ENCODE measurements around the gene ANTXR1.

The ANTXR1 gene

DNA sequence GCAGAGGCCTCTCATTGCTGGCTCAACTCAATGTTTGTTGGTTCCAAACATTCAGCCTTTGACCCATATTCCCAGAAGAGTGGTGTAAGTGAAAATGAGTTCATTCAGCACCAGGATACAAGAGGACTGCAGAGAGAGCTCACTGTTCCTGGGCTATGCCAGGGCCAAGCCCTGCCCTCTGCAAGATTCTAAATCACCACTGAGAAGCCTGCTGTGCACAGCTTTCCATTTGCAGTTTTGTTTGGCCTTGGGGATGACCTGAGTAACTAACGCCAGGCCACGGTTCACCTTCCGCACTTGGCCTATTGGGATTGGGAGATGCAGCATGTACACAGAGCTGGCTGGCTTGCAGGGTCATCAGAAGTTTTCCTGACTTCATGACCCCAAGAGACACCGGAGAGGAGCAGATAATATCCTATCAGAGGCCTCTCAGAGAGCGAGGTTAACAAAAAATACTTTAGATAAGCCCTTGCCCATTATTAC is 25.9 kb upstream of the ANTXR1 start:
- no peak overlapping the region for H3K27ac ChIP-seq
- no peak overlapping the region for H3K4me2 ChIP-seq
- H2AFZ ChIP-seq (ENCODE audit: low read depth), result no peak overlapping the region
- no peaks in the 10 kb centered on the region for H3K27me3 ChIP-seq (ENCODE audit: insufficient read depth, low read depth)
- no peaks in the 10 kb centered on the region for H4K20me1 ChIP-seq (ENCODE audit: insufficient read depth)
- H3K9ac ChIP-seq, result no peak overlapping the region
- H3K4me3 ChIP-seq (IDR thresholded peaks at IDR 0.05; ENCODE audit: insufficient read depth, low read depth, low read length), result no peak overlapping the region
- H3K36me3 ChIP-seq (ENCODE audit: insufficient read depth), result no peaks in the 10 kb centered on the region
- no peaks in the 10 kb centered on the region for H3K79me2 ChIP-seq (ENCODE audit: insufficient read depth, low read depth)
- H3K4me1 ChIP-seq (ENCODE audit: low read depth, poor library complexity, severe bottlenecking), result no peaks in the 10 kb centered on the region
- TF ChIP-seq, protein P1, sequence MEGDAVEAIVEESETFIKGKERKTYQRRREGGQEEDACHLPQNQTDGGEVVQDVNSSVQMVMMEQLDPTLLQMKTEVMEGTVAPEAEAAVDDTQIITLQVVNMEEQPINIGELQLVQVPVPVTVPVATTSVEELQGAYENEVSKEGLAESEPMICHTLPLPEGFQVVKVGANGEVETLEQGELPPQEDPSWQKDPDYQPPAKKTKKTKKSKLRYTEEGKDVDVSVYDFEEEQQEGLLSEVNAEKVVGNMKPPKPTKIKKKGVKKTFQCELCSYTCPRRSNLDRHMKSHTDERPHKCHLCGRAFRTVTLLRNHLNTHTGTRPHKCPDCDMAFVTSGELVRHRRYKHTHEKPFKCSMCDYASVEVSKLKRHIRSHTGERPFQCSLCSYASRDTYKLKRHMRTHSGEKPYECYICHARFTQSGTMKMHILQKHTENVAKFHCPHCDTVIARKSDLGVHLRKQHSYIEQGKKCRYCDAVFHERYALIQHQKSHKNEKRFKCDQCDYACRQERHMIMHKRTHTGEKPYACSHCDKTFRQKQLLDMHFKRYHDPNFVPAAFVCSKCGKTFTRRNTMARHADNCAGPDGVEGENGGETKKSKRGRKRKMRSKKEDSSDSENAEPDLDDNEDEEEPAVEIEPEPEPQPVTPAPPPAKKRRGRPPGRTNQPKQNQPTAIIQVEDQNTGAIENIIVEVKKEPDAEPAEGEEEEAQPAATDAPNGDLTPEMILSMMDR (conservative IDR thresholded peaks at IDR 0.05; ENCODE audit: low read depth, low read length), result no peak

DNA sequence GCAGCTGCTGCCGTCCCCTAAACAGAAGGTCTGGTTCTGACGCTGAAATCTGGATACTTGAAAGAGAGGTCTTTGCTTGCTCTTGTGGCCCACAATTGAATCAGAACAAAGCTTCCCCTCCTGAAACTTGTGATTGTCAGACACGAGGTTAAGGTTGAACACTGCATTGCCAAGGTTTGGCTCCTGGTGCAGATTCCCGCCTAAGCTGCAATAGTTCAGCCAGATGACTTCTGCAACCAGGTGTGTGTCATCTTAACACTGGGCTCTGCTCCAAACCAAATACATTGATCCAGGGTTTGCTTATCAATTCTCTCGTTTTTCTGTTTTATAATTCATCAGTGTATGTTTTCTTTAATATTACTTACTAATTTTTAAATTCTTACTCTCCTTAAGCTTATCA is 23.9 kb upstream of the ANTXR1 start:
- Histone ChIP-seq H3K27me3 (ENCODE audit: insufficient read depth, low read depth) (no peaks in the 10 kb centered on the region), H3K27ac (no peak overlapping the region), H3K4me3 (IDR thresholded peaks at IDR 0.05; ENCODE audit: insufficient read depth, low read depth, low read length) (no peak overlapping the region), H3K9ac (no peak overlapping the region), H3K79me2 (ENCODE audit: insufficient read depth, low read depth) (no peaks in the 10 kb centered on the region), H2AFZ (ENCODE audit: low read depth) (no peak overlapping the region), H3K36me3 (ENCODE audit: insufficient read depth) (no peaks in the 10 kb centered on the region), H4K20me1 (ENCODE audit: insufficient read depth) (no peaks in the 10 kb centered on the region), H3K4me2 (no peak overlapping the region), H3K4me1 (ENCODE audit: low read depth, poor library complexity, severe bottlenecking) (no peaks in the 10 kb centered on the region)
- TF ChIP-seq, protein P1 (conservative IDR thresholded peaks at IDR 0.05; ENCODE audit: low read depth, low read length), result no peak

DNA sequence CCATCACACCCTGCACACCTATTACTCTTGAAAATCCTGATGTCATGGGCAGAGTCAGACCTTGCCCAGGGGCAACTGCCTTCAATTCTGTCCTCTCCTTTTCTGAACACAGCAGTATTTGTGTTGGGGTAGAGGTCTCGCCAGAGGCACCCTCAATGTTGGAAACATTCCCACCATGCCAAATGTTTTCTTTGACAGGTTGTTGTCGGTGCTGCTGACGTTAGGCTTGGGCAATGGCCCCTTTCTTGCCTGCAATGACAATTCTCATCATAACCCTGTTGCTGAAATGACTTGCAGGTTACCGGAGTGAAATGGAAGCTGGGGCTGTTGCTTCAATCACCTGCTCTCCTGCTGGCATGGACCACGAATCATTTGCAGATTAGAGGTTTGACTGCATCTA is 20.6 kb upstream of the ANTXR1 start:
- no peaks in the 10 kb centered on the region for H4K20me1 ChIP-seq (ENCODE audit: insufficient read depth)
- no peak overlapping the region for H3K27ac ChIP-seq
- no peaks in the 10 kb centered on the region for H3K36me3 ChIP-seq (ENCODE audit: insufficient read depth)
- H3K27me3 ChIP-seq (ENCODE audit: insufficient read depth, low read depth), result no peaks in the 10 kb centered on the region
- H3K4me2 ChIP-seq, result no peak overlapping the region
- TF ChIP-seq, protein P1 (conservative IDR thresholded peaks at IDR 0.05; ENCODE audit: low read depth, low read length), result no peak
- no peak overlapping the region for H2AFZ ChIP-seq (ENCODE audit: low read depth)
- H3K79me2 ChIP-seq (ENCODE audit: insufficient read depth, low read depth), result no peaks in the 10 kb centered on the region
- no peak overlapping the region for H3K4me3 ChIP-seq (IDR thresholded peaks at IDR 0.05; ENCODE audit: insufficient read depth, low read depth, low read length)
- H3K9ac ChIP-seq, result no peak overlapping the region
- no peaks in the 10 kb centered on the region for H3K4me1 ChIP-seq (ENCODE audit: low read depth, poor library complexity, severe bottlenecking)

DNA sequence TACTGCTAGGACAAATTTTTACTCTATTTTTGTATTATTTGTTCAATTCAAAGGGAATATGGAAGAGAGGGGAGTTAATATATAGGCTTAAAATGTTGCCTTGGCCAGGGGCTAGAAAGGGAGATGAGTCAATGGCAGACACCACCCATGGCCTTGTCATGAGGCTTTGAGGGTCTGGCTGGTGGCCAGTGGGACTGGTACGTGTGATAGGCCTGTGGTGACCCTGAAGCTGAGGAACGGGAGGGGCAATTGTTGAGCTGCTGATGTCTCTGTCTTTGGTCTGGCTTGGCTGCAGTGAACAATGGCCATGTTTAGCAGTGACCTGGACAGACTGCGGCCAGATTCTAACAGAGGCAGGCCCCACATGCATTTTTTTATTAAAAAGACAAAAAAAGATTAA is 20.0 kb upstream of the ANTXR1 start:
- no peaks in the 10 kb centered on the region for H3K36me3 ChIP-seq (ENCODE audit: insufficient read depth)
- TF ChIP-seq, protein P1 (conservative IDR thresholded peaks at IDR 0.05; ENCODE audit: low read depth, low read length), result no peak
- no peaks in the 10 kb centered on the region for H4K20me1 ChIP-seq (ENCODE audit: insufficient read depth)
- H3K4me1 ChIP-seq (ENCODE audit: low read depth, poor library complexity, severe bottlenecking), result no peaks in the 10 kb centered on the region
- H3K27me3 ChIP-seq (ENCODE audit: insufficient read depth, low read depth), result no peaks in the 10 kb centered on the region
- no peak overlapping the region for H3K4me3 ChIP-seq (IDR thresholded peaks at IDR 0.05; ENCODE audit: insufficient read depth, low read depth, low read length)
- H3K4me2 ChIP-seq, result no peak overlapping the region
- H3K79me2 ChIP-seq (ENCODE audit: insufficient read depth, low read depth), result no peaks in the 10 kb centered on the region
- H3K27ac ChIP-seq, result no peak overlapping the region
- no peak overlapping the region for H2AFZ ChIP-seq (ENCODE audit: low read depth)
- no peak overlapping the region for H3K9ac ChIP-seq

Data from KMS-11 (cell line).